ENCODE data around the gene PIEZO1.

Gene PIEZO1

GRCh38 chr16:88715312-88716190 lies 69.5 kb downstream of the PIEZO1 start:
- no peak for DNase-seq

GRCh38 chr16:88714420-88715302 lies 70.4 kb downstream of the PIEZO1 start:
- DNase-seq: no peak

GRCh38 chr16:88713568-88714419 lies 71.2 kb downstream of the PIEZO1 start:
- no peak for DNase-seq

- DNase-seq: no peak
Measured at GRCh38 chr16:88713054-88713453, 72.0 kb downstream of the PIEZO1 start.

DNA sequence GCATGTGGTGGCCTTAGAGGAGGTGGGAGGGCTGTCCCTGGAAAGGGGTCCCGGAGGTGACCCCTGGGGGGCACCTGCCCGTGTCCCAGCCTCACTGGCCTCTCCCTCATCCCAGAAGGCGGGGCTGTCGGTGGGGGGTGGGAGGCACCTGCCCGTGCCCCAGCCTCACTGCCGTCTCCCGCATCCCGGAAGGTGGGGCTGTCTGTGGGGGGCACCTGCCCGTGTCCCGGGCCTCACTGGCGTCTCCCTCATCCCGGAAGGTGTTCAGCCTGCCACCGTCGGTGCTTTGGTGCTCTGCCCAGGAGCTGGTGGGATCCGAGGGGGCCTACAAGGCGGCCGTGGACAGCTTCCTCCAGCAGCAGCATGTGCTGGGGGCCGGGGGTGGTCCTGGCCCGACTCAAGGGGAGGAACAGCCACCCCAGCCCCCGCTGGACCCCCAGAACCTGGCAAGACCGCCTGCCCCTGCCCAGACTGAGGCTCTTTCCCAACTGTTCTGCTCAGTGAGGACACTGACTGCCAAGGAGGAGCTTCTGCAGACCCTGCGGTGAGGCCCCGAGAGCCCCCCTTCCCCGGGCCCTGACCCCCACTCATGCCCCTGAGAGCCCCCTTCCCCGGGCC lies 72.5 kb downstream of the PIEZO1 start:
- DNase-seq: no peak

GRCh38 chr16:88711750-88712340 lies 73.2 kb downstream of the PIEZO1 start:
- no peak for DNase-seq

GRCh38 chr16:88710556-88710955 lies 74.5 kb downstream of the PIEZO1 start:
- DNase-seq: no peak

GRCh38 chr16:88706965-88707826 lies 77.8 kb downstream of the PIEZO1 start:
- DNase-seq: no peak

- peak; percentile 90 to 91 for DNase-seq
Measured at GRCh38 chr16:88706229-88706964, 78.6 kb downstream of the PIEZO1 start, which contains the start of the genes CTU2 and RNF166. CTU2 (plus strand) TSS chr16:88706503; CDS start chr16:88706531, 28 bp downstream. RNF166 (minus strand) TSS chr16:88706408; CDS start chr16:88706325, 83 bp downstream.

DNA sequence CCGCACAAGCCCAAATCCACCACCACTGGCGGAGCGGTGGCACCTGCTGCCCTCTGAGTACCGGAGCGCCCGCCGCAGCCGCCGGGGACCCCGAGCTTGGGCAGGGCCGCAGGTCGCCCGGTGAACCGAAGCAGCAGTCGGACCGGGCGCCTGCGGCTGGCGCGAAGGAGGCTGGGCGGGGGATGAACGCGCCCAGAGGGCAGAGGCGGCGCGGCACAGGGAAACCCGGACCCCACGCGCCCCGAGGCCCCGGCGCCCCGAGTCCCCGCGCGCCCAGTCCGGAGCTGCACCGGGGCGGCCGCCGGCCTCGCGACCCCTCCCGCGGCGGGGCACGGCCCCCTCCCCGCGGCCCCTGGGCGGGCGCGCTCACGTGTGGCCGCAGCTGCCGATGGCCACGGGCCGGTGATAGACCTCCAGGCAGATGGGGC lies 79.2 kb downstream of the PIEZO1 start:
- DNase-seq: peak in 1 of 2 donors; percentile 23

DNA sequence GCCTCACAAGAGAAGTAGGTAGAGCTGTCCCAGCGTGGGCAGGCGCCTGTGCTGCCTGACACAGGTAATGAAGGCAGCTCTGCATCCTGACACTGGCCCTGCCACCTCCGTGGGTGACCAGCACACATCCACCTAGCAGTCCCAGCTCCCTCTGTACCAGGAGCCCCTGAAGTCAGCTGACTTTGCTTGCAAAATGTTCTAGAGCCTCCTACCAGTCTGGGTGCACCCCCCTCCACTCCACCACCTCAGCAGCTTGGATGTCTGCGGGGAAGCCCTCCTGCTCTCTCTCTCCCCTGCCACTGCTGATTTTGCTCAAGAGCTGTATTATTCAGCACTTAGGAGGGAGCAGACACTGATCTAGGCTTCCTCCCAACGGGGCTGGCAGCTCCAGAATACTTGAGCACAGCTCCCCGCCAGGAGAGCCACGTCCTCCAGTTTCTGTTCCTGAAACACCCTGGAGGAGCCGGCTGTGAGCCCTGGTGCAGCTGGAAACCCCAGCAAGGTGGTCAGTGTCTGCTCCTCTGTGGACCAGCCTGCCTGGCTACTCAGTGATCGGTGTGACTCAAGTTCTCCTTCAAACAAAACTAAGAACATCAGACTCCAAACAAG lies 79.8 kb downstream of the PIEZO1 start:
- DNase-seq: peak; percentile 41

GRCh38 chr16:88703486-88704309 lies 81.3 kb downstream of the PIEZO1 start:
- peak; percentile 67 to 74 for DNase-seq

DNA sequence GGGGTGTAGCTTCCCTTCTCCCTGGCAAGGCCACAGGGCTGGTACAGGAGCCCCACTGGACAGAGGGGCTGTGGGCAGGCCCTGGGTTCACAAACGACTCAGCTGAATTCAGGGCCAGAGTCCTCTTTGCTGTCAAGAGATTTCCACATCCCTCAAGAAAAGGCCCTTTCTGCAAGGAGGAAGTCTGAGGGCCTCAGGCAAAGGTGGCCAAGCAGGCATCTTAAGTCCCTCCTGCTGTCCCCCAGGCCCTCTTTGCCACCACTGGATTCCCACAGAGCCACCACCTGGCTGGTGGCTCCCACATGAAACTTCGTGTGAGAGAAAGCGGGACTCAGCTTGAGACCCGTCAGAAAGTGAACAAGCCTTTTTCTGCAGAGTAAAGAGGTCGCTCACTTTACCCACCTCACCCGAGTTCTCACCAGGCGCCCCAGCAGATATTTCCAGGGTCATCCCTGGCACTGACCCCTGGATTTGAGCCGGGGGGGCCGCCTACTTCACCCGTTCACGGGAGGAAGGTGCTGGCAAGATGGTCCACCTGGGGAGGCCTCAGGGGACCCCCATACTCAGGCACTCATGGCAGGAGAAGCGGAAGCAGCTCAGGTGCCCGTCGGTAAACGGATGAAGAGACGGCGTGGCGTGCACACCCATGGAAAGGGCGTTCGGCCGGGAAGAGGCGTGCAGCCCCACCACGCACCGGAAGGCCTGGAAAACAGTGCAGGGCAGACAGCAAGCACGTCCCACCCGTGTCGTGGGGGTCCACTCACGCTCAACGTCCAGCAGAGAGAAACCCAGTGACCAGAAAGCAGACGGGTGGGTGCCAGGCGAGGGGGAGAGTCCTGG lies 82.4 kb downstream of the PIEZO1 start:
- no peak for DNase-seq

GRCh38 chr16:88701581-88702370 lies 83.2 kb downstream of the PIEZO1 start:
- no peak for DNase-seq

DNA sequence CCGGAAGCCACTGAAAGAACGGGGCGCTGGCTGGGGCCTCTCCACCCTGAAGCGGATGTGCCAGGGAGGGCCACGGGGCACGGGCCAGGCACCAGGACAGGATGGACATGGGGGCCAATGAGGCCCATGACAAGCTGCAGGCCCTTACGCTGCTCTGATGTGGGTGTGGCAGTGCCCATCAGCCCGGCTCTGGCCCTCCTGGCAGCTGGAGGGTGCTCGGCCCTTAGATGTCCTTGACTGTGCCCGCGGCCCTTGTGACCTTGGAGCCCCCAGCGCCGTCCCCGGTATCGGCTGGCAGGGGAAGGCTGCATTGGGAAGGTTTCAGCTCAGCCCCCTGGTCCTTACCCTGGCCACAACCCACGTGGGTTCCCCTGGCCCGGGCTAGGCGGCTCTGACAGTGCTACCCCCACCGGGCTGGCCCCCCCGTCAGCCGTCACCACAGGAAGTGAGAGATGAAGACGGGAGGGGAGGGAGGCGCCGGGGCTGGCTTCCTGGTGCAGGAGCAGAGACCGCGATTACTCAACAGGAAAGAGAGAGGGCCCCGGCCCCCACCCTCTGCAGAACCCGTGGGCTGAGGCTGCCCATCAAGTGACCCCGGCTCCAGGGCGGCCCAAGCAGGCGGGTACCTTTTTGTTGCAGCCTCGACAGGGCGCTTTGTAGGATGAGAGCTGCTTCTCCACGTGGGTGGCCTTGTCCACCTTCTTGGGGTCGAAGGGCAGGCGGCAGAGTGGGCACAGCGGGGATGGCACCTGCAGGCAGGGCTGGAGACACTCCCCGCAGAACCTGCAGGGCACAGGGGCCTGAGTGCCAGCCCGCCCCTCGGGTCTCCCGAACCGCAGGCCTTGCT lies 84.2 kb downstream of the PIEZO1 start:
- DNase-seq: peak; percentile 93 to 95

DNA sequence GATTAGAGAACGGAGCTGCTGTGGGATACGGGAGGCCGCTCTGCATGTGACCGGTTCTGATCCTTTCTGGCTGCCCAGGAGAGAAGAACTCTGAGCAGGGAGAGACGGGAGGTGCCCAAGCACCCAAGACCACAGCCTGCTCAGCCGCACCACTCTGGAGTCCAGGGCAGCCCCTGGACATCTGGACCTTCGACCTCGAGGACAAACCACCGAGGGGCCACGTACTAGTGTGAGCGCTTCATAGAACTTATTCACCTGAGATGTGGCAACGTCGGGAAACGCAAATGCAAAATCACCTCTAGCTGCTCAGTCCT lies 84.7 kb downstream of the PIEZO1 start:
- DNase-seq: no peak
